ENCODE results near the gene ABCB8.

The ABCB8 gene

DNA sequence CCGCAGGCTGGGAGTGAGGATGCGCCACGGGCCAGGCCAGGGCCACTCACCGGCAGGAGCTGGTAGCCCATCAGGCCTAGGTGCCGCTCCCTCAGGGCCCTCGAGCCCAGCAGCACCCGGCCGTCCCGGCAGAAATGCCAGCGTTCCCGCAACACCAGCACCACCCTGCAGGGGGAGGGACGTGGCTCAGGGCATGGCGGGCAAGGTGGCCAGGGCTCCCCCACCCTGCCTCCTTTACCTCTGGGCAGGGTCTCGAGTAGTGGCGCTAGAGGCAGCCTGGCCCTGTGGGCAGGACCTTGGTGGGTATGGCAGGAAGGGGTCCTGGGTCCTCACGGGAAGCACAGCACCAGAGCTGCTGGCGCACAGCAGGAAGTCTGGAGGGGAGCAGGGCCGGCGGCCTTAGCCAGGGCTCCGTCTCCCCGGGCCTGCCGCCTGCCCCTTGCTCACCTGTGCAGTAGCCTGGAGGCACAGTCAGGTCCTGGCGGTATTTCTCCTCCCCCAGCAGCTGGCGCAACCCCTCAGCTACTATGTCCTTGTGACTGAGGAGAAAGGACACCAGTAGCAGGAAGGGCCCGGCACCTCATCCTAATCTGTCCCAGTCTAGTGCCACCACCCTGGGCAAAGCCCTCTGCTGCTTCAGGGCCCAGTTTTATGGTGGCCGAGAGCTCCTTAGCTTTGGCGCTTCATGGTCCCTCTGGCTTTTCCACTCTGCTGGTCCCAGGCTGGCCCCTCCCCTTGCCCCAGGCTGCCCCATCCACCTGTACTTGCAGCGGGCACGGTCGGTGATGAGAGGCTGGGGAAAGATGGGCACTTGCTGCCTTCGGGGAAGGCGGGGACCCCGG, 48.8 kb downstream of the ABCB8 start:
- no peak for DNase-seq

GRCh38 chr7:151077705-151078232, 49.5 kb downstream of the ABCB8 start:
- DNase-seq: no peak

GRCh38 chr7:151078233-151079040, 50.2 kb downstream of the ABCB8 start:
- no peak for DNase-seq

DNA sequence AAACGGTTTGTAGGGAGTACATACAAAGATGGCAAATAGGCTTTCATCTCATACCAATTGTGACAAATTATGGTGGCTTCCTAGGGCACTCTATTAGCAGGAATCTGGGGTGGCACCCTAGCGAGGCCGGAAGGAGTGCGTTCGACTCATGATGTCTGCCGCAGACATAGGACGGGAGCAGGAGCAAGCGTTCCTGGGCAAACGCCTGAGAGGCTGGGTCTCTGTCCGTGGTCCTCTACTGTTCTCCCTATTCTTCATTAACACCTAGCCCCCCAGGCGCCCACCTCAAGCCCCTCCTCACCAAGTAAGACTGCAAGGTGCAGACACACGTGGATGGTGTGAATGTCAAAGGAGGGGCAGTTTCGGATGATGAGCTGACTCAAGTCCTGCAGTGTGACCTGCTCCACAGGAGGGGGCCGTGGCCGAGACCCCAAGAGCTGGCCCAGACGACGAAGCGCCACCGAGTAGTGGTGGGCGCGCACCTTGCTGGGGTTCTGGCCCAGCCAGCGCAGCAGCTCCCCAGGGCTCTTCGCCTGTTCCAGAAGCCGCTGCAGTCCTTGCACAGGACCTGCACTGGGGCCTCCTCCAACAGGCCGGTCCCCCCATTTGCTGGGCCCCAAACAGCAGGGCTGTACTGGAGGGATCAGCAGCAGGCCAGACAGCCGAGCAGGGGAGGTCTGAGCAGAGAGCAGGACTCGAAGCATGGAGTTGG, 51.1 kb downstream of the ABCB8 start:
- DNase-seq: no peak

DNA sequence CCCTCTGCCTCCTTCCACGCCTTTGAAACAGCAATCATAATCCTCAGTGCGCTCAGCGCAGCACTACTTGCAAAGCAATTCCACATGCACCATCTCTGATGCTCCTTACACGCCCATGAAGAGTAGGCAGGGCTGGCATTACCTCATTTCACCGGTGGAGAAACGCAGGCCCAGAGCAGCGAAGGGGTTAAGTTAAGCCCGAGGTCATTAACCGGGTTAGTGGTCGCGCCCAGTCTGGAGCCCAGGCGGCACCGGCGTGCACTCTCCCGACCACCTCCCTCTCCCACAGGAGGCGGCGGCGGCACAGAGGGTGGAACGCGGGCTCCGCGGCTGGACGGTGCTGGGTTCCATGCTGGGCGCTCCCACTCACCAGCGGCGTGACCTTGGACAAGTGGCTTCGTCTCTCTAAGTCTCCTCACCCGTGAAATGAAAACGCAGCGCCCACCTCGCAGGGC, 51.8 kb downstream of the ABCB8 start:
- DNase-seq: no peak

GRCh38 chr7:151080522-151081169, 52.4 kb downstream of the ABCB8 start, which contains the start of gene FASTK:
TSS of gene FASTK (minus strand) at chr7:151080809. CDS start at chr7:151080766, 43 bp downstream.
- peak; percentile 66 for DNase-seq

DNA sequence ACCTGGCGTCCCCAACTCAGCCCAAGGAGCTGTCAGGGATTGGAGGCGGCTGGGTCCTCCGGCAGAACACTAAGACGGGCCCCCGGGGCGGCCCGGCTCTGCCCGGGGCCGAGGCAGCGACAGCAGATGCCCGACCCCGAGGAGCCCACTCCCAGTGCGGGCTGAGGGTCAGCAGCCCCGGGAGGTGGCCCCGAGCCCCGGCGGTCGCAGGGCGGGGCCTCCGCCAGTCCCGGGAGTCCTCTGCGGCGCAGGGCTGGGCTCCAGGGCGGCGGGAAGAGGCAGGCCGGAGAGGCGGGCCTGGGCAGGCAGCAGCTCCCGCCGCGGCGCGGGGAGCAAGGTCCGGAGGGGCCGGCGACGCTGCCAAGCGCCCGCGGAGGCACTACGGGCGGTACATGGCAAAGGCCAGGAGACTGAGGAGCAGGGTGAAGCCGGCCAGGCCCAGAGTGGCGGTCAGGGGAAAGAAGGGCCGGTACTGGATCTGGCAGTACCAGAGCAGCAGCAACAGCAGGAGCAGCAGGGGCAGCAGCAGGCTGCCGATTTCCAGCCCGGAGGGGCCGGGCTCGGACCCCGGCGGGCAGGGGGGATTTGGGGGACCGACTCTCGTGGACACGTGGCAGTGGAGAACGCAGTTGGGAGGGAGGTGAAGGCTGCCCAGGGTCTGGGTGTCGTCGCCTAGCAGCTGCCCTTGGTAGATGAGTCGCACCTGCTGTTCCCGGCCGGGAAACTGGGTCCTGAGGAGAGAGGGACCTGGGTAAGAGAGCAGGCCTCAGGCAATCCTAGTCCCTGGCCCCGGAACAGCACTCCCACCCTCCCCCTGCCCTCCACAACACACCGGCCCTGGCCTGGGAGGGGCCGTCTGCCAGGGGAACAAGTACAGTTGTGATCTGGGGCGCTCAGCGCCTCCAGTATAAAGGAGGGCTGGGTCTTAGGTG, 53.2 kb downstream of the ABCB8 start:
- DNase-seq: no peak

DNA sequence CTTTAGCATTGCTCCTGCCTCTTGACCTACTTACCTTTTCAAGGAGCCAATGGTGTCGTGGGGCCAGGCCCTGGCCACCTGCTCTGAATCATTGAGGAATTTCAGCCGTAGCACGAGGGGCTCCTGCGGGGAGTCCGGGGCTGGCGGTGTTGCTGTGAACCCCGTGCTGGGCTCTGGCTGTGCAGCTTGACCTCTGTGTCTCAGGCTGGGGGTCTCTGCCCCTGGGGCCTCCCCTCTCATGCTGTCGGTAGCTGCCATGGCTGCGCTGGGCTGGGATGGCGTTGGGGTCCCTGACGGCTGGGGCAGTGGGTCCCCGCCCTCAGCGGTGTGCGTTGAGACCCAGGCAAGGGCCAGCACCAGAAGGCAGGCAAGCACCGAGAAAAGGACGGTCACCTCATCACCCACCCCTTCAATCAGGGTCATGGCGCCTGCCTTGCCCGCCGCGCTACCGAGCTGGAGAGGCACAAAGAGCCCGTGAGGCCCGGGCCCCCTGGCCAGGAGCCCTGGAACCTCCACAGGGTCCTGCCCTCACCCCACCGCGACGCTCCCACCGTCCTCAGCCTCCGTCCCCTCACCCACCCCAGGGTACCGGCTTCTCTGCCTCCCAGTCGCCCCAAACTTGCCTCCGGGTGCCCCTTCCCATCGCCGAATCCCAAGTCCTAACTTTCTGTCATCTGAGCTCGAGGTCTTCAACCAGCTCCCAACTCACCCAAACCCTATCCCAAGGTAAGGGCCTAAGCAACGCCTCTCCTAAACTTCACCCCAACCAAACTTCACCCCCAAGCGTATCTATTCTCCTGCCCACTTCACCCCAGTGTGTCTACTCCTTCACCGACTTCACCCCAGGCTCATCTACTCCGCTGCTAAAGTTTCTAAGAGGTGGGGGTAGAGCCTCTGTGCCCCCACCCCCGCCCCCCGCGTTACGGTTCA, 54.2 kb downstream of the ABCB8 start:
- DNase-seq: no peak

DNA sequence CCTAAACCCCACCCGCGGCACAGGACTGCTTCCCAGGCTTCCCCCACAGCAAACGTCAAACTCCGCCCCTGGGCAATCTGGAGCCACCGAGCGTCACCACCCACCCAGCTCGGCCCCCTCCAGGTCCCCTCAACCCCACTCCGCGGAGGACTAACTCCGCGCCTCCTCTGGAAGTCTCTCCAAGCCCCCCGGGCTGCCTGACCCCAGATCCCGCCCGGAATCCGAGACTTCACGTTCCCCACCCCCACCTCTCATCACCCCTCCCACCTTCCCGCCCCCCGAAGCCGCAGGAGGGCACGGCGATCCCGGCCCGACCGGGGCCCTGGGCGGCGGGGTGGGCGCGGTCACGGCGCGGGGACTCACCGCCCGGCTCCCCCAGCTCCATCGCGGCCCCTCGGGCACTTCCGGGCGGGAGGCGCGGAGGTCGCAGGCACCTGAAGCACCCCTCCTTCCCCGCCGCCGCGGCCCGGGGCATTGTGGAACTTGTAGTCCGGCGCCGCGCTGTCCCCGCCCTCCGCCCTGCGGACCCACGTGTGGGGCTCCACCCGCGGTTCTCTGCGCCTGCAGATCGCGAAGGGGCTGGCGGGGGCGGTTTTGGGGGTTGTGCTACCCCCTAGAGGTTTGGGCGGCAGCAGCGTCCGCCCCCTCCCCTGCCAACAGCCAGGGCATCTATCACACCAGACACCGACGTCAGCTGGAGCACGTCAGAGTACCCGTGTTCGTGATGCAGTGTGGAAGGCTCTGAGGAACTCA, 55.0 kb downstream of the ABCB8 start, which contains the start of gene TMUB1:
Gene TMUB1 (minus strand): TSS at position 423 of the 753 bp plus-strand sequence. CDS start 930 bp downstream, outside the sequence.
- peak; percentile 8 for DNase-seq

GRCh38 chr7:151083824-151084160, 55.5 kb downstream of the ABCB8 start:
- DNase-seq: no peak

DNA sequence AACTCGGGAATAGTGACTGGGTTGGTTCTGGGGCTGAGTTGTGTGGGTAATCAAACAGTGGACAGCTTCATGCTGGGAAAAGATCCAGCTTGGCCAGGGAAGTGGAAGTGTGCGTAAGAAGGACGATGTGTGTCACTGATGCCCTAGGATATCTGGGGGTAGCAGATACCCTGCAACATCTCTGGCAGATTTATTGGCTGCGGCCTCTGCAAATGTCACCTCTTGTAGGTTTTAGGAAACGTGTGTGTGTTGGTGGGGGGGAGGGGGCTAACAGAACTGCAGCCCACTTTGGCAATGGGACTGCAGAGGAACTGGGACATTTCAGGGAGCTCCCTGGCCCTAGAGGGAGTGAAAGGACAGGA, 57.1 kb downstream of the ABCB8 start:
- no peak for DNase-seq

GRCh38 chr7:151085691-151086620, 57.7 kb downstream of the ABCB8 start, which contains the start of gene AGAP3:
TSS of gene AGAP3 (plus strand) at chr7:151086475. CDS start at chr7:151086742, 267 bp downstream.
- DNase-seq: no peak

DNA sequence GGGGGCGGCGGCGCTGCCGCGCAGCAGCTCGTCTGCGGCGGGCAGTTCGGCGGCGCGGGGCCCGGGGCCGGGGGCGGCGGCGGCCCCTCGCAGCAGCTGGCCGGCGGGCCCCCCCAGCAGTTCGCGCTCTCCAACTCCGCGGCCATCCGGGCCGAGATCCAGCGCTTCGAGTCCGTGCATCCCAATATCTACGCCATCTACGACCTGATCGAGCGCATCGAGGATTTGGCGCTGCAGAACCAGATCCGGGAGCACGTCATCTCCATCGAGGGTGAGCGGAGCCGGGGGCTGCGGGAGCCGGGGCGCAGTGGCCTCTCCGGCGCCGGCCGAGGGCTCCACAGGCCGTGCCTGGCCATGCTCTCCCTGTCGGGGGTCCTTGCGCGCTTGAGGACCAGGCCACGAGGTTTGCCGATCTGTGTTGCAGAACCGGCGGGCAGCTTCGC, 58.6 kb downstream of the ABCB8 start:
- no peak for DNase-seq

DNA sequence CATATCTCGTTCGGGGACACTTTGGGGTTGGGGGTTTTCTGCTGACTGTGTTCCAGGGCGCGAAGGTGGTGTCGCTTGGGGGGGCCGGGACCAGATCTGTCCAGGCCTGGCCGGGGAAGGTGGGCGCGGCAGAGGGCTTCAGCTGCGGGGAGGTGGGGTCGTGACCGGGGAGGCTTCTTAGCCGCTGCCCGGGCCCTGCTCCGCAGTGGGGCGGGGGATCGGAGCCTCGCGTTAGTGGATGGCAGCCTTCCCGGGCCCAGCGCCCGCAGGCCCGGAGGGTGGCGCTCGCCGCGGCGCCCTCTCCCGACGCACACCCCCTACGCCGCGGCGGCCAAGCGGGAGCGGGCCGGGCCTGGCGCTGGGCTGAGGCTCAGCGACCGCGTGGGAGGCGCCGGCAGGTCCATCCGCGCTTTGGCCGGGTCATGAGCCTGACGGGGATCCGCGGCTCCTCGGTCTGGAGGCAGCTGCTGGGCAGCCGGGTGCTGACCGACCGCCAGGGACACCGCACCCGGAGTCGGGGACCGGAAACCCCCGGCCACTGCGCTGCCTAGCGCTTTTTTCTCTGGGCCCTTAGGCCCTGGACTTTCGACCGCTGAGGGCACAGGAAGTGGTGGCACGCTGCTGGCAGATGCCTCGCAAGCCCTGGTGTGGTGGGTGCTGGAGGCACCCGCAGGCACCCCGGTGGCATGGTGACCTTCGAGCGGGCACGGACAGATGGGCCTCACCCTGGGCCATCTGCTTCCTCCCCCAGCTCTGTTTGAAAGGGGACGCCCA, 59.2 kb downstream of the ABCB8 start:
- no peak for DNase-seq

- no peak for DNase-seq
Observed at GRCh38 chr7:151088019-151088855, 60.0 kb downstream of the ABCB8 start.
